Ramos (cell line): ENCODE data around the gene MYH14.

Source experiments
- in situ Hi-C: fragments of 300-500 bp; cut with MboI; formaldehyde crosslinking; loops from one replicate; pipeline ENCODE4 v1.14.3; 2022; ENCODE audit warnings: low sequenced_read_pairs; ENCODE audit not compliant: unreplicated experiment

MYH14 gene

GRCh38 chr19:50192463-50193211, 10.8 kb upstream of the MYH14 start:
- in situ Hi-C loops = no loop called here

- in situ Hi-C loops = no loop called here
These were observed 8.2 kb upstream of the MYH14 start for GRCh38 chr19:50195224-50195623.

DNA sequence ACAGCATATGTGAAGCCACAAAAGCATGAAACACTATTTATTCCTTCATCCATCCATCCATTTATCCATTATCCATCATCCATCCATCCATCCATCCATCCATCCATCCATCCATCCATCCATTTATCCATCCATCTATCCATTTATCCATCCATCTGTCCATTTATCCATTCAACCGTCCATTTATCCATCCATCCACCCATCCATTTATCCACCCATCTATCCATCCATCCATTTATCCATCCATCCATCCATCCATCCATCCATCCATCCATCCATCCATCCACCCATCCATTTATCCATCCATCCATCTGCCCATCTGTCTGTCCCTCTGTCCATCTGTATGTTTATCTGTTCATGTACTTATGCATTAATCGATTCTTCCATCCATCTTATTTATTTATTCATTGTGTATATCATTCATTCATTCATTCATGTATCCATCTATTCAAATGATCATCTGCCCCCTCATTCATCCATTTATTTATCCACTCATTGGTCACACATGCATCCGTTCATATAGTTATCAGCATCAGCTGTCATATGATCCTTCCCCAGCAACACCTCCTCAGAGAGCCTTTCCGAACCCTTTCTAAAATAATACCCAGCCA, 7.0 kb upstream of the MYH14 start:
- in situ Hi-C loops = no loop called here

- in situ Hi-C loops = no loop called here
These were observed 6.1 kb upstream of the MYH14 start for GRCh38 chr19:50197348-50197747.

GRCh38 chr19:50198431-50199258, 4.8 kb upstream of the MYH14 start:
- in situ Hi-C loops = no loop called here

DNA sequence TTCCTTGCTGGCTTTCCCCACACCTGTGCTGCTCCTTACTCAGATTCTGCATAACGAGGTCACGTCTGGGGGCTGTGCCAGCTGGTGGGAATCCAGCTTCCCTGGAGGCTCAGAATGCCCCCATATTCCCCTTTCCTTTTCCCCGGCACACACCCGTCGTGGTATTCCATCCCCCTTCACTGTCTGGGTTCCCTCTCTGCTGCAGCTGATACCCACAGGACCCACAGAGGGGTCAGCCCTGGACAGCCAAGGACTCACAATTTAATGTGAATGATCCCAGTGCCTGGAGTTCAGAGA, 4.2 kb upstream of the MYH14 start:
- in situ Hi-C loops = no loop called here

GRCh38 chr19:50202386-50202785, 1.0 kb upstream of the MYH14 start:
- in situ Hi-C loops = no loop called here

GRCh38 chr19:50202962-50203280, 501 bp upstream of the MYH14 start:
- in situ Hi-C loops = no loop called here

- in situ Hi-C loops = no loop called here
These were observed 633 bp downstream of the MYH14 start for GRCh38 chr19:50204081-50204428.

GRCh38 chr19:50204811-50205675, 1.6 kb downstream of the MYH14 start:
- in situ Hi-C loops = no loop called here

DNA sequence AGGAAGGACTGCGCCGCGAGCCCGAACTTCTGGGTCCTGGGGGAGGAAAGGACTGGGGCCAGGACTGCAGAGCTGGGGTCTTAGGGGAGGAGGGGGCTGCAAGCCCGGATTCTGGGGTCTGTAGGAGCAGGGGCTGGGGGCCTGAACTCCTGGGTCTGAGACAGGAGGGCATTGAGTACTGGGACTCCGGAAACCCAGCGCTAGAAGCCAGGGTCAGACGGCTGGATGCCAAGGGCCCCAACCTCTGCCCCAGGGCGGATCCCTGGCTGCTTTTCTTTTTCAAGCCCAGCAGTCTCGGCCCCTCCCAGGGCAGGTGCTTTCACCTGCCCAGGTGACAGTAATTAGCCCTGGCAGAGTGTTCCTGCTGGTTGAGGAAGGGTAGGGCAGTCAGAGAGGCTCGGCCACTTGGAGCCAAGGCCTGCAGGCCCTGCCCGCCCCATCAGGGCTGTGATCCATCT, 2.3 kb downstream of the MYH14 start:
- in situ Hi-C loops = no loop called here

- in situ Hi-C loops = no loop called here
These were observed 2.8 kb downstream of the MYH14 start for GRCh38 chr19:50206191-50206590.

- in situ Hi-C loops = no loop called here
These were observed 4.3 kb downstream of the MYH14 start for GRCh38 chr19:50207730-50208129.

DNA sequence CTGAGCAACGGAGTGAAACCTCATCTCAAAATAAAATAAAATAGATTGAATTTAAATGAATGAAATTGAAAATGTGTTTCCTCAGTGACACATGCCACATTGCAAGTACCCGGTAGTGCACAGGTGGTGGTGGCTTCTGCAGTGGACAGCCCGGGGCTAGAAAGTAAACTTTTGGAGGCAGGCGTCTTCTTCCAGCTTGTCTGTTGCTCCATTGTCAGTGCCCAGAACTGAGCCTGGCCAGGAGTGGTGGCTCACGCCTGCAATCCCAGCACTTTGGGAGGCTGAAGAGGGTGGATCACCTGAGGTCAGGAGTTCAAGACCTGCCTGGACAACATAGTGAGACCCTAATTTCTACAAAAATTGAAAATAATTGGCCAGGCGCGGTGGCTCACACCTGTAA, 5.7 kb downstream of the MYH14 start:
- in situ Hi-C loops = no loop called here

DNA sequence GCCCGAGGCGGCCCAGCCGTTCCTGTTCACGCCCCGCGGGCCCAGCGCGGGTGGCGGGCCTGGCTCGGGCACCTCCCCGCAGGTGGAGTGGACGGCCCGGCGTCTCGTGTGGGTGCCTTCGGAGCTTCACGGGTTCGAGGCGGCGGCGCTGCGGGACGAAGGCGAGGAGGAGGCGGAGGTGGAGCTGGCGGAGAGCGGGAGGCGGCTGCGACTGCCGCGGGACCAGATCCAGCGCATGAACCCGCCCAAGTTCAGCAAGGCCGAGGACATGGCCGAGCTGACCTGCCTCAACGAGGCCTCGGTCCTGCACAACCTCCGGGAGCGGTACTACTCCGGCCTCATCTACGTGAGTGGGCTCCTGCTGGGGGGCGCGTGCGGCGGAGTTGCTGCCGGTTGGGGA, 7.0 kb downstream of the MYH14 start:
- in situ Hi-C loops = no loop called here

DNA sequence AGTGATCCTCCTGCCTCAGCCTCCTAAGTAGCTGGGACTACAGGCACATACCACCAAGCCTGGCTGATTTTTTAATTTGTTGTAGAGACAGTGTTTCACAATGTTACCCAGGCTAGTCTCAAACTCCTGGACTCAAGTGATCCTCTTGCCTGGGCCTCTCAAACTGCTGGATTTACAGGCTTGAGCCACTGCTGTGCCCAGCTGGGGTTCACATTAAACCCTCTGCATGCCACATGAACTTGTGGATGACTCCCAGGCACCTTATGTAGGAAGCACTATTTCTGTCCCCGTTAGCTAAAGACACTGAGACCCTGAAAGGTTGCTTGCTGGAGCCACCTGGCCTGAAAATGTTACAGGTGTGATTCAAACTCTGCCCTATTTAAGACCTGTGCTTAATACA, 10.5 kb downstream of the MYH14 start:
- in situ Hi-C loops = no loop called here

- in situ Hi-C loops = no loop called here
These were observed 11.5 kb downstream of the MYH14 start for GRCh38 chr19:50214699-50215543.

DNA sequence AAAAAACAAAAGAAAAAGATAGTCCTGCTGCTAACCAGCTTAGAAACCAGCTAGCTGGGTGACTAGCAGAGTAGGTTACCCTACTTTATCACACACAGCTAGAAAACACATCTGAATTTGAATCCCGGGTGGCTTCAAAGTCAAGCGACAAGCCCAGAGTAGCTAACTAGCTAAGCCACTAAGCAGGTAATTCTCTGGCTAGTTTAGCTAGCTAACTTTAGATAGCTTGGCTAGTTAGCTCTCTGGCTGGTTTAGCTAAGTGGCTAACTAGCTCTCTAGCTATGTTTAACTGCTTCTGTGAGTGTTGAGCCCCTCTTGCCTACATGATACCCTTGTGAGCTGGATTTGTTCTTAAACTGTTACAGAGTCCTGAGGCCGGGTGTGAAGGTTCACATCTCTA, 12.4 kb downstream of the MYH14 start:
- in situ Hi-C loops = no loop called here

DNA sequence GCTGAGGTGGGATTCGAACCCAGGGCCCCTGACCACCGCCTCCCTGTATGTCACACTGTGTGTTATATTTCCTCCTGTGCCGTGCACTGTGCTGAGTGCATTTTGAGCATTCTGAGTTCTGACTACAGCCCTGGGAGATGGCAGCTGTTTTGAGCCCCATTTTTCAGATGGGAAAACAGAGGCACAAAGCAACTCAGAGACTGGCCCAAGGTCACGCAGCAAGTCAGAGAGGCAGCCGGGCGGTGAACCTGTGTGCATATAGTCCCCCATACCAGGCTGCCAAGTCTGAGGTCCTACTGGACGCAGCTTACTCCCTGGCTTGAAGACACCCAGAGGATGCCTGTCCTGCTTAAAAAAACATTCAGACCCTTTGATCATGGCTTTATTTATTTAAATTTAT, 17.7 kb downstream of the MYH14 start:
- in situ Hi-C loops = no loop called here
